K562 (cell line): ENCODE results near the gene CBFA2T2. TPM values are rescaled to one million over a fixed set of nuclear protein-coding genes. Genes with fewer than 3 reads are reported as not detected.
A peak's percentile ranks its signal among the peaks of the same experiment; 100 is the strongest.

Source experiments
- CBX2 ChIP-seq: fragments of 200-600 bp; sonication (generic); IDR thresholded peaks from one replicate; pipeline ENCODE4 v1.6.1; 2012; ENCODE audit warnings: mild to moderate bottlenecking, low read length, inconsistent platforms; ENCODE audit not compliant: insufficient read depth, poor library complexity, severe bottlenecking
- DNMT1 ChIP-seq: fragments of 450-650 bp; IDR thresholded peaks from 2 replicates; pipeline ENCODE4 v1.6.1; 2016; ENCODE audit warnings: antibody characterized with exemption, mild to moderate bottlenecking
- ELF1 ChIP-seq: fragments of 200-800 bp; sonication (Bioruptor generic); IDR thresholded peaks from 2 replicates; pipeline ENCODE4 v1.6.1; 2016; ENCODE audit warnings: missing genetic modification characterization, missing compliant biosample characterization
- FIP1L1 ChIP-seq: fragments of 200-400 bp; formaldehyde crosslinking; IDR thresholded peaks from 2 replicates; pipeline ENCODE4 v1.6.1; 2018; ENCODE audit warnings: mild to moderate bottlenecking, low read depth, low read length; ENCODE audit not compliant: poor library complexity, severe bottlenecking
- FOS ChIP-seq: IDR thresholded peaks from 3 replicates; pipeline ENCODE4 v1.6.1; 2011; ENCODE audit not compliant: insufficient read length; ENCODE audit errors: extremely low read depth
- HDAC2 ChIP-seq: fragments of 450-650 bp; IDR thresholded peaks from 2 replicates; pipeline ENCODE4 v1.6.1; 2016; ENCODE audit warnings: mild to moderate bottlenecking
- HIVEP1 ChIP-seq: fragments of 250-450 bp; sonication (Bioruptor Pico); IDR thresholded peaks from 2 replicates; pipeline ENCODE4 v1.4.0; 2020; ENCODE audit warnings: mild to moderate bottlenecking
- JUN ChIP-seq, 2 experiments: sonication (generic) in 1 of 2; formaldehyde crosslinking in 1 of 2; IDR thresholded peaks; 2 replicates each; pipeline versions ENCODE4 v1.6.1 to v1.8.0; 2012 to 2022; ENCODE audit warnings: borderline replicate concordance in 2 of 2, mild to moderate bottlenecking in 2 of 2, improper control_type of control experiment in 1 of 2, low read depth in 1 of 2, low read length in 1 of 2, missing genetic modification reagents in 1 of 2
- KLF13 ChIP-seq: fragments of 450-650 bp; IDR thresholded peaks from 2 replicates; pipeline ENCODE4 v1.6.1; 2016; ENCODE audit warnings: missing genetic modification characterization, low read depth, mild to moderate bottlenecking, missing compliant biosample characterization, moderate library complexity, borderline replicate concordance
- NONO ChIP-seq, 2 experiments: fragments of 200-400 bp in 1 of 2; fragments of 450-650 bp in 1 of 2; formaldehyde crosslinking in 1 of 2; IDR thresholded peaks; 2 replicates each; pipeline ENCODE4 v1.6.1; 2017; ENCODE audit warnings: low read depth in 2 of 2, mild to moderate bottlenecking in 2 of 2, moderate library complexity in 2 of 2, low read length in 1 of 2
- SMARCE1 ChIP-seq: fragments of 450-650 bp; IDR thresholded peaks from 2 replicates; pipeline ENCODE4 v1.7.1; 2016; ENCODE audit warnings: mild to moderate bottlenecking
- SP2 ChIP-seq: IDR thresholded peaks from 2 replicates; pipeline ENCODE4 v1.6.1; 2011; ENCODE audit warnings: mild to moderate bottlenecking, low read depth, low read length, moderate library complexity; ENCODE audit not compliant: poor library complexity, severe bottlenecking; ENCODE audit errors: extremely low read depth
- SRF ChIP-seq, 2 experiments: fragments of 250-450, 450-650 bp in 1 of 2; sonication (Bioruptor Pico) in 1 of 2; sonication (generic) in 1 of 2; formaldehyde crosslinking; IDR thresholded peaks; 2 replicates each; pipeline versions ENCODE4 v1.5.0 to v1.5.1; 2020 to 2022; ENCODE audit warnings: mild to moderate bottlenecking in 1 of 2, missing genetic modification reagents in 1 of 2
- TEAD2 ChIP-seq: fragments of 450-650 bp; IDR thresholded peaks from 2 replicates; pipeline ENCODE4 v1.6.1; 2016; ENCODE audit warnings: missing genetic modification characterization, control low read depth, missing compliant biosample characterization
- ZNF165 ChIP-seq: fragments of 250-450 bp; sonication (Bioruptor Pico); IDR thresholded peaks from 2 replicates; pipeline ENCODE4 v1.4.0; 2020; ENCODE audit warnings: borderline replicate concordance
- ZNF184 ChIP-seq: sonication (generic); formaldehyde crosslinking; IDR thresholded peaks from 2 replicates; pipeline ENCODE4 v1.5.0; 2020; ENCODE audit warnings: missing genetic modification reagents
- ZNF263 ChIP-seq: sonication (generic); formaldehyde crosslinking; IDR thresholded peaks from 2 replicates; pipeline ENCODE4 v1.8.0; 2022; ENCODE audit warnings: mild to moderate bottlenecking, missing genetic modification reagents, borderline replicate concordance
- ZNF778 ChIP-seq: fragments of 450-650 bp; formaldehyde crosslinking; IDR thresholded peaks from 2 replicates; pipeline ENCODE4 v1.4.0; 2020; ENCODE audit warnings: mild to moderate bottlenecking, moderate library complexity
- polyA plus RNA-seq, 8 experiments: library from polyadenylated mRNA; depleted of rRNA in 4 of 8; stranded (reverse) in 5 of 8; unstranded in 3 of 8; fragments of >200 nt; fragmentation: Nextera tagmentation in 2 of 8; fragmentation: Illumina TruSeq in 1 of 8; extraction: Ambion mirVana in 2 of 8; extraction: Trizol in 1 of 8; gene quantifications; 2 replicates each; pipeline versions ENCODE4 v1.2.1 to v1.2.3, GENCODE V29; 2011 to 2014; ENCODE audit warnings: inconsistent platforms in 1 of 8, missing spikeins in 1 of 8
- total RNA-seq, 7 experiments: library from RNA; depleted of rRNA in 6 of 7; stranded (reverse); fragments of >200 nt in 6 of 7; fragmentation: Illumina TruSeq in 2 of 7; extraction: Trizol in 2 of 7; gene quantifications; 2 replicates each; pipeline versions ENCODE4 v1.2.1 to v1.2.3, GENCODE V29; 2011 to 2021; ENCODE audit warnings: low replicate concordance in 1 of 7
- TF ChIP-seq, protein P1 (sequence below): fragments of 250-450 bp; sonication (Bioruptor Pico); IDR thresholded peaks from 2 replicates; pipeline ENCODE4 v1.8.0; 2021; ENCODE audit warnings: borderline replicate concordance, mild to moderate bottlenecking, moderate library complexity; ENCODE audit not compliant: poor library complexity, severe bottlenecking
- TF ChIP-seq, protein P2 (sequence below): fragments of 450-650 bp; IDR thresholded peaks from 2 replicates; pipeline ENCODE4 v1.6.1; 2016; ENCODE audit warnings: antibody characterized with exemption
- TF ChIP-seq, protein P3 (sequence below): fragments of 450-650 bp; formaldehyde crosslinking; IDR thresholded peaks from 2 replicates; pipeline ENCODE4 v1.4.0; 2022; ENCODE audit warnings: mild to moderate bottlenecking, moderate library complexity
- TF ChIP-seq, protein P4 (sequence below): IDR thresholded peaks from 2 replicates; pipeline ENCODE4 v1.6.1; 2016; ENCODE audit warnings: missing genetic modification characterization, missing compliant biosample characterization

The CBFA2T2 gene
- total and polyA plus RNA-seq, 9 of the 15 experiments (the other 6 are each of a cell fraction or from before 2014, with no cell fraction given): 0.27 to 9.6 (median 5.8) TPM

DNA sequence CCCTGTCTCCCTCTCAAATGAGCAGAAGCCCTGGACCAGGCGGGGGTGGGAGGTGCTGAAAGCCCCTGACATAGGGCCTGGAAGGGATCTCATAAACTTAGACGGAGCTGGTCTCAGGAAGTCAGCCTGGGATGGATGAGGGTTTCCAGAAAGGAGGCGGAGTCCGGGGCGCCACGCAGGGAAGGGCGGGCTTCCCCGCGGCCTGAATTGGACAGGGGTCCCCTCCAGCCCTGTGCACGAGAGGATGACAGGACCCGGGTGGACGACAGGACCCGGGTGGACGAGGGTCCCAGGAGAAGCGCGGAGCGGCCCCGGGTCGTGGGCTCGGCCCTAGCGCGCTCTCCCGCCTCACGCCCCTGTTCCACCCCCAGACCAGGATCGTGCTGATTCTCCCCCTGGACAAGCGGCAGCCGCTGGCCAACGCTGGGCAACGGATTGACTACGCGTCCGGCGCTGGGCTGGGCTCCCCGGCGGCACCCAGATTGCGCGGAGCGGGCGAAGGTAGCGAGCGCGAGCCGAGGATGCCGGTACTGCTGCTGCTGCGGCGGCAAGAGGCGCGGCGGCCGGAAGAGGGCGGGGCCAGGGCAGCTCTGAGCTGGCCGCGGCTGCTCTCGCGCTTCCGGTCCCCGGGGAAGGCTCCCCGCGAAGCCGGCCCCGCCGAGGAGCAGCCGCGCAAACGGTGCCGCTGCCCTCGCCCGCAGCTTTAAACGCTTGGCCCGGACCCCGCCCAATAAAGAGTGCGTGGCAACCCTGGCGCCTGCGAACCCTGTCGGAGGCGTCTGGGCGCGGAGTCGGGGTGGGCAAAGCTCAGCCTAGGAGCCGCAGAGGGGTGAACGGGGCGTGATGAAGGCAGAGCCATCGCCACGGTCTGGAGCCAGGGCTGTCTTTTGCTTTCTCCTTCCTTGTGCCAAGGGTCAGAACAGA is 173.5 kb downstream of the CBFA2T2 start (continued):
- peak; percentile 68 for TF ChIP-seq ELF1 (tag)
- TF ChIP-seq TEAD2 (tag): no peak
- TF ChIP-seq HIVEP1 (CRISPR knock-in tag): 0 out of 2 replicates have a peak, but pooled peaks have one; percentile 59
- TF ChIP-seq NONO (IDR thresholded peaks at IDR 0.05; ENCODE audit: low read depth in 2 of 2, low read length in 1 of 2): peak; percentile 43 to 91; a peak in 3 of 4 replicates
- TF ChIP-seq ZNF263 (CRISPR knock-in tag): no peak
- no peak for TF ChIP-seq KLF13 (tag)
- TF ChIP-seq SRF (CRISPR knock-in tag; IDR thresholded peaks at IDR 0.05): 0 out of 4 replicates have a peak, but pooled peaks of 1 of the 2 experiments have one; percentile 21
- no peak for TF ChIP-seq CBX2
- no peak for TF ChIP-seq SP2
- TF ChIP-seq JUN (IDR thresholded peaks at IDR 0.05; ENCODE audit: borderline replicate concordance, low read depth, low read length): no peak
- no peak for TF ChIP-seq JUN (CRISPR knock-in tag; IDR thresholded peaks at IDR 0.05; ENCODE audit: borderline replicate concordance)
- TF ChIP-seq SMARCE1: no peak
- TF ChIP-seq, protein P1, sequence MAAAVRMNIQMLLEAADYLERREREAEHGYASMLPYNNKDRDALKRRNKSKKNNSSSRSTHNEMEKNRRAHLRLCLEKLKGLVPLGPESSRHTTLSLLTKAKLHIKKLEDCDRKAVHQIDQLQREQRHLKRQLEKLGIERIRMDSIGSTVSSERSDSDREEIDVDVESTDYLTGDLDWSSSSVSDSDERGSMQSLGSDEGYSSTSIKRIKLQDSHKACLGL (CRISPR knock-in tag): no peak
- TF ChIP-seq ZNF184 (CRISPR knock-in tag): no peak
- TF ChIP-seq, protein P2, sequence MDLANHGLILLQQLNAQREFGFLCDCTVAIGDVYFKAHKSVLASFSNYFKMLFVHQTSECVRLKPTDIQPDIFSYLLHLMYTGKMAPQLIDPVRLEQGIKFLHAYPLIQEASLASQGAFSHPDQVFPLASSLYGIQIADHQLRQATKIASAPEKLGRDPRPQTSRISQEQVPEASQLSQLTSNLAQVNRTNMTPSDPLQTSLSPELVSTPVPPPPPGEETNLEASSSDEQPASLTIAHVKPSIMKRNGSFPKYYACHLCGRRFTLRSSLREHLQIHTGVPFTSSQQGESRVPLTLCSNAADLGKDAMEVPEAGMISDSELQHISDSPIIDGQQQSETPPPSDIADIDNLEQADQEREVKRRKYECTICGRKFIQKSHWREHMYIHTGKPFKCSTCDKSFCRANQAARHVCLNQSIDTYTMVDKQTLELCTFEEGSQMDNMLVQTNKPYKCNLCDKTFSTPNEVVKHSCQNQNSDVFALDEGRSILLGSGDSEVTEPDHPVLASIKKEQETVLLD: no peak
- no peak for TF ChIP-seq FOS
- TF ChIP-seq HDAC2: no peak
- TF ChIP-seq DNMT1: no peak
- TF ChIP-seq ZNF778: no peak
- peak; percentile 79 for TF ChIP-seq FIP1L1
- TF ChIP-seq, protein P3, sequence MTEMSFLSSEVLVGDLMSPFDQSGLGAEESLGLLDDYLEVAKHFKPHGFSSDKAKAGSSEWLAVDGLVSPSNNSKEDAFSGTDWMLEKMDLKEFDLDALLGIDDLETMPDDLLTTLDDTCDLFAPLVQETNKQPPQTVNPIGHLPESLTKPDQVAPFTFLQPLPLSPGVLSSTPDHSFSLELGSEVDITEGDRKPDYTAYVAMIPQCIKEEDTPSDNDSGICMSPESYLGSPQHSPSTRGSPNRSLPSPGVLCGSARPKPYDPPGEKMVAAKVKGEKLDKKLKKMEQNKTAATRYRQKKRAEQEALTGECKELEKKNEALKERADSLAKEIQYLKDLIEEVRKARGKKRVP: 0 out of 2 replicates have a peak, but pooled peaks have one; percentile 61
- TF ChIP-seq, protein P4, sequence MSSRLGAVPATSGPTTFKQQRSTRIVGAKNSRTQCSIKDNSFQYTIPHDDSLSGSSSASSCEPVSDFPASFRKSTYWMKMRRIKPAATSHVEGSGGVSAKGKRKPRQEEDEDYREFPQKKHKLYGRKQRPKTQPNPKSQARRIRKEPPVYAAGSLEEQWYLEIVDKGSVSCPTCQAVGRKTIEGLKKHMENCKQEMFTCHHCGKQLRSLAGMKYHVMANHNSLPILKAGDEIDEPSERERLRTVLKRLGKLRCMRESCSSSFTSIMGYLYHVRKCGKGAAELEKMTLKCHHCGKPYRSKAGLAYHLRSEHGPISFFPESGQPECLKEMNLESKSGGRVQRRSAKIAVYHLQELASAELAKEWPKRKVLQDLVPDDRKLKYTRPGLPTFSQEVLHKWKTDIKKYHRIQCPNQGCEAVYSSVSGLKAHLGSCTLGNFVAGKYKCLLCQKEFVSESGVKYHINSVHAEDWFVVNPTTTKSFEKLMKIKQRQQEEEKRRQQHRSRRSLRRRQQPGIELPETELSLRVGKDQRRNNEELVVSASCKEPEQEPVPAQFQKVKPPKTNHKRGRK (tag): no peak
- TF ChIP-seq ZNF165: no peak; the same call in 1 of the 2 replicates
